OCI-LY1 (cell line): ENCODE results near the gene AGFG2.

Source experiments
- EZH2 ChIP-seq: fragments of 200-600 bp; sonication (generic), shearing (Covaris generic); IDR thresholded peaks from 2 replicates; pipeline ENCODE4 v1.8.0; 2017; ENCODE audit warnings: borderline replicate concordance, mixed run types, mild to moderate bottlenecking, antibody characterized with exemption, low read length, moderate library complexity, mixed read lengths
- TF ChIP-seq, protein P1 (sequence below): fragments of 200-600 bp; sonication (generic), shearing (Covaris generic); IDR thresholded peaks from 2 replicates; pipeline ENCODE4 v1.5.1; 2017; ENCODE audit warnings: mild to moderate bottlenecking, antibody characterized with exemption, low read length, moderate library complexity, mixed read lengths

DNA sequence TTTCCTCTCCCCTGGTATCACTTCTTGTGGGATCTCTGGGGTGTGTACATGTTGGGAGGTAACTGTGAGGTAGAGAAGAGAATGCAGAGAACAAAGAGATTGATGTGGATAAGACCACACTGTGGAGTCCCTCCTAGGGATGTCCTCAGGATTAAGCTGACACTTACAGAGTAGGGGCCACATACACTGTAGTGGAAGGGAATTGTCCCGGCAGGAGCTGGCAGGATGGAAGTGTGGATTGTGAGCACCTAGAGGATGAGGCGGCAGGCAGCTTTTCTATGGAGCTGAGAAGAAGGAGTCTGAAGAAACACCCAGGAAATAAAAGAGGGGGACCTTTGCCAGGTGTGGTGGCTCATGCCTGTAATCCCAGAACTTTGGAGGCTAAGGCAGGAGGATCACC is 13.5 kb downstream of the AGFG2 start:
- TF ChIP-seq, protein P1, sequence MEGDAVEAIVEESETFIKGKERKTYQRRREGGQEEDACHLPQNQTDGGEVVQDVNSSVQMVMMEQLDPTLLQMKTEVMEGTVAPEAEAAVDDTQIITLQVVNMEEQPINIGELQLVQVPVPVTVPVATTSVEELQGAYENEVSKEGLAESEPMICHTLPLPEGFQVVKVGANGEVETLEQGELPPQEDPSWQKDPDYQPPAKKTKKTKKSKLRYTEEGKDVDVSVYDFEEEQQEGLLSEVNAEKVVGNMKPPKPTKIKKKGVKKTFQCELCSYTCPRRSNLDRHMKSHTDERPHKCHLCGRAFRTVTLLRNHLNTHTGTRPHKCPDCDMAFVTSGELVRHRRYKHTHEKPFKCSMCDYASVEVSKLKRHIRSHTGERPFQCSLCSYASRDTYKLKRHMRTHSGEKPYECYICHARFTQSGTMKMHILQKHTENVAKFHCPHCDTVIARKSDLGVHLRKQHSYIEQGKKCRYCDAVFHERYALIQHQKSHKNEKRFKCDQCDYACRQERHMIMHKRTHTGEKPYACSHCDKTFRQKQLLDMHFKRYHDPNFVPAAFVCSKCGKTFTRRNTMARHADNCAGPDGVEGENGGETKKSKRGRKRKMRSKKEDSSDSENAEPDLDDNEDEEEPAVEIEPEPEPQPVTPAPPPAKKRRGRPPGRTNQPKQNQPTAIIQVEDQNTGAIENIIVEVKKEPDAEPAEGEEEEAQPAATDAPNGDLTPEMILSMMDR, result no peak
- no peak for TF ChIP-seq EZH2
